ENCODE data around the gene DLEC1.

DNA sequence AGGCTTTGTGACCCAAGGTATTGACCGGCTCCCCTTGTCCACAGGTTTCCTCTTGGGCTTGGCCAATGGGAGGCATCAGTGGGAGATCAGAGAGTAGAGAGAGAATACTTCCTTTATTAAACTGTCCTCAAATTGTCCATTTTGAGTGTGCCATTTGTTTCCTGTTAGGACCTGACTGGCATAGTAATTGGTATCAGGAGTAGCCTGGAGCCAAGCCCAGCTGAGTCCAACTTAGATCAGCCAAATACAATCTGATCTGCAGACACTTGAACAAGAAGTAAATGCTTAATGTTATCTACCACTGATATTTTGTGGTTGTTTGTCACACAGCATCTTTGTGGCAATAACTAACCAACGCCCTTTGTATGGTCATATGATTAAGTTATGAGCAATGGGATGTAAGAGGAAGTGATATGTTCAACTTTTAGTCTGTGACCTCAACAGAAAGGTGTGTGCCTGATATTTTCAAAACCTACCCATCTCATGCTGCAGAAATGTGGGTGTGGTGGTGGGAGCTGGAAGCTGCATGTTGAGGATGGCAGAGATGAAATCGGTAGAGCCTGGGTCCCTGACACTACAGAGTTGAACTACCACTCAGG lies 112.8 kb downstream of the DLEC1 start:
- TF ChIP-seq, protein P1, sequence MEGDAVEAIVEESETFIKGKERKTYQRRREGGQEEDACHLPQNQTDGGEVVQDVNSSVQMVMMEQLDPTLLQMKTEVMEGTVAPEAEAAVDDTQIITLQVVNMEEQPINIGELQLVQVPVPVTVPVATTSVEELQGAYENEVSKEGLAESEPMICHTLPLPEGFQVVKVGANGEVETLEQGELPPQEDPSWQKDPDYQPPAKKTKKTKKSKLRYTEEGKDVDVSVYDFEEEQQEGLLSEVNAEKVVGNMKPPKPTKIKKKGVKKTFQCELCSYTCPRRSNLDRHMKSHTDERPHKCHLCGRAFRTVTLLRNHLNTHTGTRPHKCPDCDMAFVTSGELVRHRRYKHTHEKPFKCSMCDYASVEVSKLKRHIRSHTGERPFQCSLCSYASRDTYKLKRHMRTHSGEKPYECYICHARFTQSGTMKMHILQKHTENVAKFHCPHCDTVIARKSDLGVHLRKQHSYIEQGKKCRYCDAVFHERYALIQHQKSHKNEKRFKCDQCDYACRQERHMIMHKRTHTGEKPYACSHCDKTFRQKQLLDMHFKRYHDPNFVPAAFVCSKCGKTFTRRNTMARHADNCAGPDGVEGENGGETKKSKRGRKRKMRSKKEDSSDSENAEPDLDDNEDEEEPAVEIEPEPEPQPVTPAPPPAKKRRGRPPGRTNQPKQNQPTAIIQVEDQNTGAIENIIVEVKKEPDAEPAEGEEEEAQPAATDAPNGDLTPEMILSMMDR (IDR thresholded peaks at IDR 0.05), result no peak
- TF ChIP-seq POLR2AphosphoS5 (IDR thresholded peaks at IDR 0.05; ENCODE audit: low read depth, low read length), result no peak
